ENCODE measurements around the gene DPP9. TPM values are rescaled to one million over a fixed set of nuclear protein-coding genes. Genes with fewer than 3 reads are reported as not detected.
"Not testable (repeated sequence)": the region's sequence is repeated elsewhere in the genome, so short reads cannot be mapped to it uniquely, and the experiment has no call there.

The DPP9 gene
- total and polyA plus RNA-seq, 7 donors: 27.6 to 90.6 (median 36.9) TPM

- no peaks in the 10 kb centered on the region for H3K27me3 ChIP-seq
- no peaks in the 10 kb centered on the region for H3K9me3 ChIP-seq
- TF ChIP-seq POLR2AphosphoS5 (IDR thresholded peaks at IDR 0.05): no peak
- no peak for TF ChIP-seq EP300 (IDR thresholded peaks at IDR 0.05)
- TF ChIP-seq CTCF (IDR thresholded peaks at IDR 0.05): no peak
- no peak for TF ChIP-seq POLR2A (IDR thresholded peaks at IDR 0.05)
- no peak overlapping the region for H3K4me3 ChIP-seq
- no peak overlapping the region for H3K27ac ChIP-seq
- WGBS, 2 donors: 93 to 95% methylated on average over 28 of the region's 28 CpGs
- H3K4me1 ChIP-seq: peaks cover 0 to 2% (median 0%) of the 10 kb centered on the region in 4 donors
- DNase-seq: no peak
- H3K36me3 ChIP-seq: peaks cover 25 to 97% (median 69%) of the 10 kb centered on the region in 4 donors
- intact Hi-C loops (cut with DNase I): no loop called here
Measured at GRCh38 chr19:4684312-4685095, 39.1 kb downstream of the DPP9 start.

GRCh38 chr19:4682417-4683200 lies 41.0 kb downstream of the DPP9 start:
- no peaks in the 10 kb centered on the region for H3K9me3 ChIP-seq
- intact Hi-C loops (cut with DNase I): no loop called here

GRCh38 chr19:4680021-4680420 lies 43.6 kb downstream of the DPP9 start:
- 97 to 99% methylated on average over 7 of the region's 7 CpGs for WGBS, 2 donors
- H3K9me3 ChIP-seq; H3K4me3 ChIP-seq; H3K4me1 ChIP-seq; H3K27me3 ChIP-seq; DNase-seq; intact Hi-C loops (cut with DNase I); H3K27ac ChIP-seq: not testable (repeated sequence)
- peaks cover 22 to 90% (median 31%) of the 10 kb centered on the region in 4 donors for H3K36me3 ChIP-seq

More at GRCh38 chr19:4682417-4683200, 41.0 kb downstream of the DPP9 start:
- no peak for DNase-seq
- peaks cover 22 to 96% (median 53%) of the 10 kb centered on the region in 4 donors for H3K36me3 ChIP-seq
- H3K27me3 ChIP-seq: no peaks in the 10 kb centered on the region
- no peak overlapping the region for H3K27ac ChIP-seq
- WGBS, 2 donors: 97 to 98% methylated on average over 45 of the region's 45 CpGs
- TF ChIP-seq POLR2A (IDR thresholded peaks at IDR 0.05): no peak
- TF ChIP-seq EP300 (IDR thresholded peaks at IDR 0.05): no peak
- TF ChIP-seq POLR2AphosphoS5 (IDR thresholded peaks at IDR 0.05): no peak
- no peak for TF ChIP-seq CTCF (IDR thresholded peaks at IDR 0.05)
- no peak overlapping the region for H3K4me3 ChIP-seq
- peaks cover 0 to 5% (median 0%) of the 10 kb centered on the region in 4 donors for H3K4me1 ChIP-seq

- Histone ChIP-seq H3K36me3 (peaks cover 14 to 85% (median 23%) of the 10 kb centered on the region in 4 donors), H3K27ac (peak overlapping the region; percentile 12 to 49 (median 23)), H3K4me3 (no peak overlapping the region), H3K4me1 (peaks cover 0 to 8% (median 6%) of the 10 kb centered on the region in 4 donors), H3K9me3 (no peaks in the 10 kb centered on the region), H3K27me3 (no peaks in the 10 kb centered on the region)
- no peak for TF ChIP-seq POLR2A (IDR thresholded peaks at IDR 0.05)
- TF ChIP-seq CTCF (IDR thresholded peaks at IDR 0.05): no peak
- no peak for TF ChIP-seq EP300 (IDR thresholded peaks at IDR 0.05)
- TF ChIP-seq POLR2AphosphoS5 (IDR thresholded peaks at IDR 0.05): no peak
- no peak for DNase-seq
- intact Hi-C loops (cut with DNase I): no loop called here
- WGBS, 2 donors: 75 to 86% methylated on average over 34 of the region's 34 CpGs
Measured at GRCh38 chr19:4678881-4679790, 44.5 kb downstream of the DPP9 start.
